Lower leg skin (tissue), 4 donors: Measurements from ENCODE around the gene SPARCL1. TPM values are rescaled to one million over a fixed set of nuclear protein-coding genes. Genes with fewer than 3 reads are reported as not detected.

ENCODE experiments used
- DNase-seq, 2 donors: peaks; one replicate each; pipeline ENCODE4 v3.0.0-alpha.2; 2019; ENCODE audit warnings: low spot score in 2 of 2
- H3K4me3 ChIP-seq: fragments of 200-600 bp; sonication (generic); 2 replicates; pipeline ENCODE4 v1.5.1; 2017; ENCODE audit warnings: mild to moderate bottlenecking, low read depth; ENCODE audit not compliant: poor library complexity, severe bottlenecking
- POLR2A ChIP-seq, 2 donors: fragments of 450-650 bp; IDR thresholded peaks; one replicate each; pipeline ENCODE4 v1.6.1; 2016 to 2017; ENCODE audit warnings: antibody characterized with exemption in 2 of 2, mild to moderate bottlenecking in 1 of 2, moderate library complexity in 1 of 2
- WGBS, 2 donors: methylation state at CpG; one replicate each; pipeline ENCODE4 v1.1.5; 2018; 5-methylcytosine and 5-hydroxymethylcytosine counted together
- intact Hi-C: fragments of 100-400 bp; cut with DNase I; formaldehyde crosslinking; loops from one replicate; pipeline ENCODE4 v1.15.0; 2023; ENCODE audit warnings: low total_unique reads
- total RNA-seq, 4 donors: library from RNA; depleted of rRNA; stranded (reverse); fragments of >200 nt; gene quantifications; one replicate each; pipeline ENCODE4 v1.1.0, GENCODE V29; 2016
- TF ChIP-seq, protein P1 (sequence below), 3 donors: fragments of 450-650 bp; IDR thresholded peaks; one replicate each; pipeline ENCODE4 v1.5.1; 2016; ENCODE audit warnings: antibody characterized with exemption in 3 of 3, mild to moderate bottlenecking in 3 of 3, moderate library complexity in 2 of 3

Gene SPARCL1
- total RNA-seq, 4 donors from 2014 or later: 66.2 to 259 (median 117) TPM

DNA sequence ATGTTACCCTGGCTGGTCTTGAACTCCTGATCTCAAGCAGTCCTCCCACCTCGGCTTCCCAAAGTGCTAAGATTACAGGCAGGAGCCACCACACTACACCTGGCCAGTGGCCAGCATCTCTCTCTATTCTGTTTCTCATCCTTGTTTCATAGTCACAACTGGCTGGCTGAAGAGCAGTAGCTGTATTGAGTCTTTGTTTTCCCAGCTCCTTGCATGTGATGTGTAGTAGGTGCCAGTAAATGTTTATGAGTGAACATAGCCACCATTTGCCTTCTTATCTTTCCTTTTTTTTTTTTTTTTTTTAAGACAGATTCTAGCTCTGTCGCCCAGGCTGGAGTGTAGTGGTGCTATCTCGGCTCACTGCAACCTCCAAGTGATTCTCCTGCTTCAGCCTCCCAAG lies 83.2 kb downstream of the SPARCL1 start:
- intact Hi-C loops: no loop called here
- DNase-seq: no peak
- WGBS, 2 donors: 63 to 87% methylated on average over 3 of the region's 3 CpGs
- no peak for TF ChIP-seq POLR2A (IDR thresholded peaks at IDR 0.05)
- TF ChIP-seq, protein P1, sequence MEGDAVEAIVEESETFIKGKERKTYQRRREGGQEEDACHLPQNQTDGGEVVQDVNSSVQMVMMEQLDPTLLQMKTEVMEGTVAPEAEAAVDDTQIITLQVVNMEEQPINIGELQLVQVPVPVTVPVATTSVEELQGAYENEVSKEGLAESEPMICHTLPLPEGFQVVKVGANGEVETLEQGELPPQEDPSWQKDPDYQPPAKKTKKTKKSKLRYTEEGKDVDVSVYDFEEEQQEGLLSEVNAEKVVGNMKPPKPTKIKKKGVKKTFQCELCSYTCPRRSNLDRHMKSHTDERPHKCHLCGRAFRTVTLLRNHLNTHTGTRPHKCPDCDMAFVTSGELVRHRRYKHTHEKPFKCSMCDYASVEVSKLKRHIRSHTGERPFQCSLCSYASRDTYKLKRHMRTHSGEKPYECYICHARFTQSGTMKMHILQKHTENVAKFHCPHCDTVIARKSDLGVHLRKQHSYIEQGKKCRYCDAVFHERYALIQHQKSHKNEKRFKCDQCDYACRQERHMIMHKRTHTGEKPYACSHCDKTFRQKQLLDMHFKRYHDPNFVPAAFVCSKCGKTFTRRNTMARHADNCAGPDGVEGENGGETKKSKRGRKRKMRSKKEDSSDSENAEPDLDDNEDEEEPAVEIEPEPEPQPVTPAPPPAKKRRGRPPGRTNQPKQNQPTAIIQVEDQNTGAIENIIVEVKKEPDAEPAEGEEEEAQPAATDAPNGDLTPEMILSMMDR (IDR thresholded peaks at IDR 0.05): no peak
- H3K4me3 ChIP-seq: no peak overlapping the region

DNA sequence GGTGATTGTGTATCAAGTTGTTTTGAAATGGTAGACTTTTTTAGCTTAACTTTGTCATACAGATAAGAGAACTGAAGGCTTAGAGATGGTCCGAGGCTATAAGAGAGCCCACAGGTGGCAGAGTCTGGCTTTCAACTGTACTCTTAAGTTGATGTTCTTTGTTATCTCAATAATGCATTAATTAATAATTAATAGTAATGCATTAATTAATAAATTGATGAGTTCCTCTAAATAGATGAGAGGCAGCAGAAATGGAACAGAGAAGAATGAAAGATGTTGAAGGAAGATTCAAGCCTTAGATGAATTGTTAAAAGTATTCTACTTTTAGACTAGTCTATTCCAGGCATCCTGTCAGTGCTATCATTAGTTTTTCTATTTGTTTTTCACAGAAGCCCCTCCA lies 84.4 kb downstream of the SPARCL1 start:
- 93 to 95% methylated on average over 1 of the region's 1 CpG for whole genome bisulfite sequencing, 2 donors
- H3K4me3 ChIP-seq: no peak overlapping the region
- DNase-seq: no peak
- intact Hi-C loops: no loop called here
- TF ChIP-seq, protein P1 (IDR thresholded peaks at IDR 0.05): no peak
- no peak for TF ChIP-seq POLR2A (IDR thresholded peaks at IDR 0.05)

DNA sequence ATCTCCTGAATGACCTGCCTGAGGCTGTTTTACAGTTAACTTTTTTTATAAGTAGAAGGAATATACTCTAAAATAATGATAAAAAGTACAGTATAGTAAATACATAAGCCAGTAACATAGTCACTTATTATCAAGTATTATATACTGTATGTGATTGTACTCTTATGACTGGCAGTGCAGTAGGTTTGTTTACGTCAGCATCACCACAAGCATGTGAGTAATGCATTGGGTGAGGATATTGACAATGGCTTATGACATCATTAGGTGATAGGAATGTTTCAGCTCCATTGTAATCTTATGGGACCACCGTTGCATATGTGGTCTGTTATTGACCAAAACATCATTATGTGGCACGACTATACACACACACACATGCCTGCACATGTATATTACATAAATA lies 86.3 kb downstream of the SPARCL1 start:
- no peak overlapping the region for H3K4me3 ChIP-seq
- intact Hi-C loops: no loop called here
- TF ChIP-seq, protein P1 (IDR thresholded peaks at IDR 0.05): no peak
- no peak for TF ChIP-seq POLR2A (IDR thresholded peaks at IDR 0.05)
- WGBS, 2 donors: 88 to 92% methylated on average over 3 of the region's 3 CpGs
- DNase-seq: no peak

DNA sequence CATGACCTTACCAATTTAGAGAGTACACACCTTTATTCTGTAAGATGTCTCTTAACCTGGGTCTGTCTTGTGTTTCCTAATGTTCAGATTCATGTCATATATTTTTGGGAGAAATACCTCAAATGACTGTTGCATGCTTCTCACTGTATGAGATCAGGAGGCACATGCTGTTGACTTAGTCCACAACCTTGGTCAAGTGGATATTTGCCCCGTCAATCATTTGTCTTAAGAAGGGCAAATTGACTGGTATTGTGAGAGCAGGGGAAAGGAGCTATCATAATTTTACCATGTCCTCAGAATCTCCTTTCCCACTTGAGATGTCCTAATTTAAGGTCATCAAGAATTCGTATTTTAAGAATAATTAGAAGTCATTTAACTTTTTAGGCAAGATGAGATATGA lies 95.8 kb downstream of the SPARCL1 start:
- no peak for DNase-seq
- 88 to 96% methylated on average over 2 of the region's 2 CpGs for WGBS, 2 donors
- intact Hi-C loops: no loop called here

DNA sequence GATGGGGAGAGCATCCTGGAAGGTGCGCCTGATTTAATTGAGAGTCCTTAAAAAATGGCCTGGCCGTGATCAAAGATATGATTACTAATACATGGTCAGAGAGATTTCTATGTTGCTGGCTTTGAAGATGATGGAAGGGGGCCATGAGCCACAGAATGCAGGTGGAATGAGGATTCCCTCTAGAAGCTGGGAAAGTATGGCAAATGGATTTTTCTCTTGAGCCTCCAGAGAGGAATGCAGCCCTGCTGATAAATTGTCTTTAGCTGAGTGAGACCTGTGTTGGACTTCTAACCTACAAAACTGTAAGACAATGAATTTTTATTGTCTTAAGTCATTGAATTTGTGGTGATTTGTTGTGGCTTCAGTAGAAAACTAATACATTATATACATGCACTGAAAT lies 99.1 kb downstream of the SPARCL1 start:
- intact Hi-C loops: no loop called here
- TF ChIP-seq, protein P1 (IDR thresholded peaks at IDR 0.05): no peak
- WGBS, 2 donors: 89 to 93% methylated on average over 2 of the region's 2 CpGs

More for the DNA sequence above, 95.8 kb downstream of the SPARCL1 start:
- no peak for TF ChIP-seq POLR2A (IDR thresholded peaks at IDR 0.05)
- TF ChIP-seq, protein P1 (IDR thresholded peaks at IDR 0.05): no peak
- H3K4me3 ChIP-seq: no peak overlapping the region

DNA sequence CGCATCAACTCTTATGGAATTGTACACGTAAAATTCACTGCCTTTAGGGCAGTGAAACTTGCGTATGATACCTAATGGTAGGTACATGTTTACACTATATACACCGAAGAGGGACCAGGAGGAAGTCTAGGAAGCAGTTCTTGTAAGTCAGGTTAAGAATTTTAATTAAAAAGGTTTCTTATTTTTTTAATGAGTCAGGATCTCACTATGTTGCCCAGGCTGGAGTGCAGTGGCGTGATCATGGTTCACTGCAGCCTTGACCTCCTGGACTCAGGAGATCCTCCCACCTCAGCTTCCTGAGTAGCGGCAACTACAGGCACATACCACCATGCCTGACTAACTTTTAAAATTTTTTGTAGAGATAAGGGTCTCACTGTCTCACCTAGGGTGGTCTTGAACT lies 100.2 kb downstream of the SPARCL1 start:
- intact Hi-C loops: no loop called here
- H3K4me3 ChIP-seq: no peak overlapping the region
- WGBS, 2 donors: 96% methylated on average over 6 of the region's 6 CpGs
- TF ChIP-seq, protein P1 (IDR thresholded peaks at IDR 0.05): no peak
- no peak for DNase-seq

More for the DNA sequence above, 99.1 kb downstream of the SPARCL1 start:
- H3K4me3 ChIP-seq: no peak overlapping the region
- no peak for DNase-seq
